PC-3 (cell line): ENCODE results near the gene TBK1. TPM values are rescaled to one million over a fixed set of nuclear protein-coding genes. Genes with fewer than 3 reads are reported as not detected.

ENCODE experiments used
- ATAC-seq: fragments of 200-7000 bp; cut with Tn5 transposase; 2 replicates; pipeline ENCODE4 v1.9.1; 2020; ENCODE audit warnings: mild to moderate bottlenecking, moderate library complexity
- BruUV-seq: library from RNA; stranded (reverse); fragments of 400-500 nt; replicated peaks from 2 replicates; lab custom pipeline; 2021; lab: Mats Ljungman, UMichigan
- CTCF ChIA-PET: fragments of 300-600 bp; sonication (Branson Sonifier 250); formaldehyde crosslinking; loops from one replicate; lab custom pipeline; 2022; ENCODE audit warnings: antibody characterized with exemption; lab: Charles Lee
- POLR2A ChIA-PET: fragments of 300-600 bp; sonication (Branson Sonifier 250); formaldehyde crosslinking; loops from one replicate; lab custom pipeline; 2022; ENCODE audit warnings: antibody characterized with exemption; ENCODE audit not compliant: unreplicated experiment; lab: Charles Lee
- DNase-seq: peaks from one replicate; pipeline ENCODE4 v3.0.0-alpha.2; 2015
- H2AFZ ChIP-seq: fragments of 300-600 bp; sonication (generic); 2 replicates; pipeline ENCODE4 v1.6.0; 2016; ENCODE audit warnings: antibody characterized with exemption, low read length
- H3F3A ChIP-seq: fragments of 300-600 bp; sonication (generic); one replicate; pipeline ENCODE4 v1.6.0; 2017; ENCODE audit warnings: antibody characterized with exemption, low read length, control low read depth, mild to moderate bottlenecking; ENCODE audit not compliant: unreplicated experiment
- H3K27ac ChIP-seq: fragments of 300-600 bp; sonication (generic); 2 replicates; pipeline ENCODE4 v1.5.1; 2016; ENCODE audit warnings: mild to moderate bottlenecking, low read length
- H3K27me3 ChIP-seq: fragments of 300-600 bp; sonication (generic); 2 replicates; pipeline ENCODE4 v1.6.1; 2016; ENCODE audit warnings: low read length, mixed read lengths
- H3K36me3 ChIP-seq: fragments of 300-600 bp; sonication (generic); 2 replicates; pipeline ENCODE4 v1.6.1; 2016; ENCODE audit warnings: low read depth, mixed run types, low read length, mixed read lengths
- H3K4me1 ChIP-seq: fragments of 300-600 bp; sonication (generic); 2 replicates; pipeline ENCODE4 v1.5.1; 2016; ENCODE audit warnings: low read length; ENCODE audit not compliant: insufficient read depth
- H3K4me2 ChIP-seq: fragments of 300-600 bp; sonication (generic); 2 replicates; pipeline ENCODE4 v1.6.0; 2016; ENCODE audit warnings: low read length
- H3K4me3 ChIP-seq: fragments of 300-600 bp; sonication (generic); 2 replicates; pipeline ENCODE4 v1.5.1; 2016; ENCODE audit warnings: mild to moderate bottlenecking, low read length, mixed read lengths
- H3K79me2 ChIP-seq: fragments of 300-600 bp; sonication (generic); 2 replicates; pipeline ENCODE4 v1.6.1; 2017; ENCODE audit warnings: low read length, mixed read lengths
- H3K9ac ChIP-seq: fragments of 300-600 bp; sonication (generic); 2 replicates; pipeline ENCODE4 v1.6.0; 2016; ENCODE audit warnings: mild to moderate bottlenecking, low read length
- H3K9me2 ChIP-seq: fragments of 300-600 bp; sonication (generic); replicated peaks from 2 replicates; pipeline ENCODE4 v1.6.1; 2016; ENCODE audit warnings: mixed run types, low read length, mixed read lengths
- H3K9me3 ChIP-seq: fragments of 300-600 bp; sonication (generic); 2 replicates; pipeline ENCODE4 v1.6.1; 2016; ENCODE audit warnings: low read length, mixed read lengths
- H4K20me1 ChIP-seq: fragments of 300-600 bp; sonication (generic); 2 replicates; pipeline ENCODE4 v1.6.1; 2016; ENCODE audit warnings: low read length, mixed read lengths
- CTCF ChIP-seq: fragments of 300-600 bp; sonication (generic); conservative IDR thresholded peaks from 2 replicates; pipeline ENCODE4 v1.5.1; 2017; ENCODE audit warnings: antibody characterized with exemption, low read depth, mild to moderate bottlenecking, low read length
- EZH2 ChIP-seq: fragments of 300-600 bp; sonication (generic); IDR thresholded peaks from one replicate; pipeline ENCODE4 v1.6.1; 2017; ENCODE audit warnings: antibody characterized with exemption, mild to moderate bottlenecking, low read length; ENCODE audit not compliant: unreplicated experiment
- EZH2phosphoT487 ChIP-seq: fragments of 300-600 bp; sonication (generic); IDR thresholded peaks from 2 replicates; pipeline ENCODE4 v1.6.1; 2018; ENCODE audit warnings: mild to moderate bottlenecking, antibody characterized with exemption, low read length, borderline replicate concordance
- intact Hi-C: fragments of 100-400 bp; cut with micrococcal nuclease; formaldehyde crosslinking; loops from 2 replicates; pipeline ENCODE4 v1.9.0; 2023
- total RNA-seq: library from RNA; depleted of rRNA; stranded (reverse); fragments of >200 nt; gene quantifications from 2 replicates; pipeline ENCODE4 v1.2.3, GENCODE V29; 2014

TBK1 gene
- total RNA-seq, 1 experiment from 2014 or later = 23.7 TPM

- H3K4me3 ChIP-seq = no peak overlapping the region
- ChIA-PET POLR2A (no interaction called here), CTCF (interaction anchor here (0.6 kb wide), 1 partner anchor 9 kb away, joined by 4 read pairs; no protein-coding TSS in a partner anchor)
- no peak overlapping the region for H3K27ac ChIP-seq
- H2AFZ ChIP-seq = no peak overlapping the region
- intact Hi-C loops = no loop called here
- peaks cover 81% of the 10 kb centered on the region for H3K36me3 ChIP-seq
- H3K79me2 ChIP-seq = 0 out of 2 replicates have a peak, but pooled peaks cover 4% of the 10 kb centered on the region
- no peak overlapping the region for H3K9ac ChIP-seq
- H3K27me3 ChIP-seq = no peaks in the 10 kb centered on the region
- no peaks in the 10 kb centered on the region for H3K9me2 ChIP-seq
- no TSS peak for BruUV-seq
- H3K4me2 ChIP-seq = no peak overlapping the region
- ATAC-seq (no peak), DNase-seq (no peak)
- TF ChIP-seq CTCF = no peak
- no peak for TF ChIP-seq EZH2
- no peak for TF ChIP-seq EZH2phosphoT487
- no peaks in the 10 kb centered on the region for H4K20me1 ChIP-seq
- H3K4me1 ChIP-seq = no peaks in the 10 kb centered on the region
- no peaks in the 10 kb centered on the region for H3K9me3 ChIP-seq
- H3F3A ChIP-seq = no peaks in the 10 kb centered on the region
Measured at GRCh38 chr12:64431791-64432190, 20.1 kb upstream of the TBK1 start.

GRCh38 chr12:64433915-64434314, 18.0 kb upstream of the TBK1 start:
- DNase-seq (no peak), ATAC-seq (no peak)
- ChIA-PET CTCF (no interaction called here), POLR2A (no interaction called here)
- TF ChIP-seq CTCF (no peak), EZH2 (no peak), EZH2phosphoT487 (no peak)
- H4K20me1 ChIP-seq = no peaks in the 10 kb centered on the region
- H3K27ac ChIP-seq = no peak overlapping the region
- no peaks in the 10 kb centered on the region for H3K27me3 ChIP-seq
- H3K4me2 ChIP-seq = no peak overlapping the region
- H3K4me3 ChIP-seq = no peak overlapping the region
- BruUV-seq = no TSS peak
- intact Hi-C loops = no loop called here
- no peaks in the 10 kb centered on the region for H3F3A ChIP-seq
- no peaks in the 10 kb centered on the region for H3K9me2 ChIP-seq
- H3K79me2 ChIP-seq = 0 out of 2 replicates have a peak, but pooled peaks cover under 1% of the 10 kb centered on the region
- H3K36me3 ChIP-seq = peaks cover 80% of the 10 kb centered on the region
- no peak overlapping the region for H2AFZ ChIP-seq
- no peaks in the 10 kb centered on the region for H3K4me1 ChIP-seq
- H3K9ac ChIP-seq = no peak overlapping the region
- H3K9me3 ChIP-seq = no peaks in the 10 kb centered on the region

GRCh38 chr12:64440100-64440499, 11.8 kb upstream of the TBK1 start:
- Histone ChIP-seq H3K4me1 (no peaks in the 10 kb centered on the region), H3K27me3 (no peaks in the 10 kb centered on the region), H3K9ac (no peak overlapping the region), H3K4me2 (no peak overlapping the region), H3K79me2 (no peaks in the 10 kb centered on the region), H3K27ac (no peak overlapping the region), H4K20me1 (no peaks in the 10 kb centered on the region), H3K9me3 (no peaks in the 10 kb centered on the region), H3K4me3 (no peak overlapping the region), H3K36me3 (peaks cover 66% of the 10 kb centered on the region), H3K9me2 (no peaks in the 10 kb centered on the region), H2AFZ (no peak overlapping the region), H3F3A (no peaks in the 10 kb centered on the region)
- ChIA-PET CTCF (no interaction called here), POLR2A (no interaction called here)
- TF ChIP-seq CTCF (no peak), EZH2 (no peak), EZH2phosphoT487 (no peak)
- ATAC-seq = no peak
- no TSS peak for BruUV-seq
- intact Hi-C loops = no loop called here
- DNase-seq = no peak
